Psoas muscle (tissue), 8 donors: ENCODE results near the gene ABLIM2. TPM values are rescaled to one million over a fixed set of nuclear protein-coding genes. Genes with fewer than 3 reads are reported as not detected.

Experiments
- ATAC-seq, 4 donors: fragments of 200-7000 bp; cut with Tn5 transposase; one replicate each; pipeline ENCODE4 v1.9.1; 2020; ENCODE audit warnings: moderate library complexity in 3 of 4, mild to moderate bottlenecking in 2 of 4
- DNase-seq, 2 donors: peaks; one replicate each; pipeline ENCODE4 v3.0.0-alpha.2; 2020
- H3K27ac ChIP-seq: fragments of 200-600 bp; one replicate; pipeline ENCODE4 v1.8.0; 2022
- H3K27me3 ChIP-seq, 3 donors: fragments of 200-600 bp in 1 of 3; one replicate each; pipeline versions ENCODE4 v1.6.1 to v1.8.0; 2013 to 2022; ENCODE audit warnings: low read length in 2 of 3, mild to moderate bottlenecking in 2 of 3, moderate library complexity in 1 of 3; ENCODE audit not compliant: insufficient read depth in 3 of 3
- H3K36me3 ChIP-seq, 2 donors: fragments of 200-600 bp in 1 of 2; one replicate each; pipeline versions ENCODE4 v1.6.1 to v1.8.0; 2013 to 2022; ENCODE audit warnings: low read depth in 1 of 2, mild to moderate bottlenecking in 1 of 2, moderate library complexity in 1 of 2; ENCODE audit not compliant: insufficient read depth in 1 of 2
- H3K4me1 ChIP-seq: fragments of 200-600 bp; one replicate; pipeline ENCODE4 v1.8.0; 2022
- H3K4me3 ChIP-seq: fragments of 200-600 bp; one replicate; pipeline ENCODE4 v1.8.0; 2022; ENCODE audit warnings: mild to moderate bottlenecking
- H3K9me3 ChIP-seq: fragments of 200-600 bp; one replicate; pipeline ENCODE4 v1.8.0; 2022
- CTCF ChIP-seq: fragments of 200-600 bp; IDR thresholded peaks from one replicate; pipeline ENCODE4 v1.8.0; 2022; ENCODE audit warnings: antibody characterized with exemption
- WGBS, 3 donors: extraction: QIAGEN DNeasy Blood & Tissue Kit; methylation state at CpG; one replicate each; pipeline versions ENCODE4 v1.1.6 to v1.1.7; 2013; 5-methylcytosine and 5-hydroxymethylcytosine counted together
- intact Hi-C, 2 donors: fragments of 100-400 bp; cut with DNase I; formaldehyde crosslinking; loops; one replicate each; pipeline versions ENCODE4 v1.11.0 to v1.14.2; 2022
- polyA plus RNA-seq, 3 donors: library from polyadenylated mRNA; stranded (reverse); fragments of 200-250 nt; gene quantifications; one replicate each; pipeline ENCODE4 v1.2.3, GENCODE V29; 2013
- total RNA-seq, 4 donors: library from RNA; stranded (reverse); fragmentation: NEBNext Ultra II Directional in 2 of 4; extraction: Animal tissue kit (Norgen Biotek cat#: 25700) in 2 of 4; gene quantifications; one replicate each; pipeline versions ENCODE4 v1.2.1 to v1.2.4, GENCODE V29; 2021 to 2023
- donor health status: healthy with polysubstance abuse.
- donor health status: DM: no; HTN: no; CAD: no; lungs with moderate emphysema.
- donor health status: Bipolar disorder and iron deficiency.
- donor health status: healthy.
- donor health status: DM: yes; HTN: yes; CAD: no.
- donor health status: DM: no; HTN: no; CAD: no.
- donor health status: DM: no; HTN: no; CAD: no.
- donor health status: DM: yes; HTN: yes; CAD: no.

ABLIM2 gene
- total and polyA plus RNA-seq, 7 donors, result 82.2 to 956 (median 292) TPM

- DNase-seq (no peak), ATAC-seq (peak in 3 of 4 donors; percentile 7 to 28 (median 8))
- H3K36me3 ChIP-seq, result peaks cover 3 to 82% of the 10 kb centered on the region in 2 donors
- H3K4me1 ChIP-seq, result no peaks in the 10 kb centered on the region
- TF ChIP-seq CTCF, result no peak
- no peaks in the 10 kb centered on the region for H3K9me3 ChIP-seq
- H3K27me3 ChIP-seq, result no peaks in the 10 kb centered on the region
- intact Hi-C loops, result no loop called here
- peak overlapping the region; percentile 41 for H3K27ac ChIP-seq
- 44 to 51% (median 47%) methylated on average over 15 of the region's 15 CpGs for WGBS, 3 donors
- no peak overlapping the region for H3K4me3 ChIP-seq
These were observed 113.9 kb downstream of the ABLIM2 start for GRCh38 chr4:8044699-8045098.

GRCh38 chr4:8044244-8044643 is 114.4 kb downstream of the ABLIM2 start:
- intact Hi-C loops, result no loop called here
- no peaks in the 10 kb centered on the region for H3K4me1 ChIP-seq
- peak overlapping the region; percentile 16 for H3K27ac ChIP-seq
- no peak for TF ChIP-seq CTCF
- WGBS, 3 donors, result 88 to 91% (median 90%) methylated on average over 7 of the region's 7 CpGs
- ATAC-seq (no peak), DNase-seq (no peak)
- H3K27me3 ChIP-seq, result no peaks in the 10 kb centered on the region
- no peaks in the 10 kb centered on the region for H3K9me3 ChIP-seq
- H3K4me3 ChIP-seq, result no peak overlapping the region
- H3K36me3 ChIP-seq, result peaks cover 3 to 82% of the 10 kb centered on the region in 2 donors

- Histone ChIP-seq H3K36me3 (peaks cover 2 to 82% of the 10 kb centered on the region in 2 donors), H3K9me3 (no peaks in the 10 kb centered on the region), H3K27ac (peak overlapping the region; percentile 16), H3K4me3 (no peak overlapping the region), H3K4me1 (no peaks in the 10 kb centered on the region), H3K27me3 (no peaks in the 10 kb centered on the region)
- 82 to 87% (median 83%) methylated on average over 16 of the region's 16 CpGs for WGBS, 3 donors
- ATAC-seq (peak in 3 of 4 donors; percentile 15 to 25 (median 19)), DNase-seq (no peak)
- intact Hi-C loops, result no loop called here
- TF ChIP-seq CTCF, result no peak
These were observed 115.0 kb downstream of the ABLIM2 start for GRCh38 chr4:8043596-8043995.

DNA sequence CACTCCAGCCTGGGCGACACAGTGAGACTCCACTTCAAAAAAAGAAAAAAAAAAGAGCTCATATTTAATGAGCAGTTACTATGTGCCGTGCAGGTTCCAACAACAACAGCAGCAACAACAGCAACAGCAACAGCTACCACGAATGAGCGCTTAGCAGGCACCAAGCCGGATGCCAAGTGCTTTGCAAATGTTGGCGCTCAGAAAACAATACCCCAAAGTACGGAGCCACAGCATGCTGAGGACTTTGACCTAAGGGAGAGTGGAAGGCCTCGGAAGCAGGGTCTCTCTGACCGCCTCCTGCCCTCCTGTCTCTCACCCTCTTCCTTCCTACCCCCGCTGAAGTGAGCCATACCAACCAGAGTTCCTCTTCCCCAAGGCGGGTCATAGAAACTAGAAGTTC is 116.7 kb downstream of the ABLIM2 start:
- DNase-seq, result no peak
- WGBS, 3 donors, result 88 to 91% (median 91%) methylated on average over 11 of the region's 11 CpGs
- Histone ChIP-seq H3K27ac (no peak overlapping the region), H3K36me3 (peaks cover 0 to 75% of the 10 kb centered on the region in 2 donors), H3K27me3 (no peaks in the 10 kb centered on the region), H3K9me3 (no peaks in the 10 kb centered on the region), H3K4me1 (no peaks in the 10 kb centered on the region), H3K4me3 (no peak overlapping the region)
- ATAC-seq, result no peak
- intact Hi-C loops, result no loop called here
- no peak for TF ChIP-seq CTCF

DNA sequence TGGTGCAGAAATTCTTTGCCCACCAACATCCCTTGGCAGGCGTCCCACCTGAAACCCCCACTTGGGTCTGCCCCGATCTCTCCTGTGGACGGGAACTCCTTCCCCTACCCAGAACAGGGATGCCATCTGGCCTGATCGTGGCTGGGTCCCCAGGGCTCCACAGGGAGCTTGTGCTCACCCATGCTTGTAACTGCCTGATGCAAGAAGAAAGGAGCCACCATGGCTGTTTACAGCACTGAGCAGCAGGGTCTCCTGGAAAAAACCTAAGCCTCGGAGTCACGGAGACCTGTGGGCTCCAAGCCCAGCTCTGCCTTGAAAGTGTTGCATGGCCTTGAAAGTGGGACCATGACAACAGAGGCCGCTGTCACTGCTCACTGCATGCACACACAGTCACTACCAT is 117.4 kb downstream of the ABLIM2 start:
- ATAC-seq (no peak), DNase-seq (no peak)
- no peaks in the 10 kb centered on the region for H3K4me1 ChIP-seq
- H3K4me3 ChIP-seq, result no peak overlapping the region
- H3K27ac ChIP-seq, result peak overlapping the region; percentile 23
- WGBS, 3 donors, result 91 to 93% (median 92%) methylated on average over 7 of the region's 7 CpGs
- no peaks in the 10 kb centered on the region for H3K27me3 ChIP-seq
- no peaks in the 10 kb centered on the region for H3K9me3 ChIP-seq
- no peak for TF ChIP-seq CTCF
- intact Hi-C loops, result no loop called here
- peaks cover 0 to 77% of the 10 kb centered on the region in 2 donors for H3K36me3 ChIP-seq
